SK-N-SH (cell line): Measurements from ENCODE around the gene TMEM123.

Source experiments
- EP300 ChIP-seq, 2 experiments: IDR thresholded peaks; 2 replicates each; pipeline versions ENCODE4 v1.4.0 to v1.6.1; 2012; ENCODE audit warnings: borderline replicate concordance in 1 of 2, low read depth in 1 of 2, low read length in 1 of 2
- EZH2phosphoT487 ChIP-seq: fragments of 200-600 bp; sonication (generic); IDR thresholded peaks from 2 replicates; pipeline ENCODE4 v1.6.1; 2017; ENCODE audit warnings: low read depth, mixed run types, mild to moderate bottlenecking, antibody characterized with exemption, moderate library complexity, borderline replicate concordance
- MXI1 ChIP-seq: IDR thresholded peaks from 2 replicates; pipeline ENCODE4 v1.6.1; 2012; ENCODE audit warnings: mild to moderate bottlenecking, low read depth, low read length, improper control_type of control experiment
- POLR2AphosphoS5 ChIP-seq: IDR thresholded peaks from 2 replicates; pipeline ENCODE4 v1.6.1; 2012; ENCODE audit warnings: low read depth, low read length
- RAD21 ChIP-seq: IDR thresholded peaks from 2 replicates; pipeline ENCODE4 v1.6.1; 2012; ENCODE audit warnings: mild to moderate bottlenecking, low read length
- SIN3A ChIP-seq: IDR thresholded peaks from 2 replicates; pipeline ENCODE4 v1.6.1; 2012; ENCODE audit warnings: low read depth, mild to moderate bottlenecking, low read length, moderate library complexity, borderline replicate concordance
- TEAD4 ChIP-seq: IDR thresholded peaks from 2 replicates; pipeline ENCODE4 v1.4.0; 2012; ENCODE audit warnings: mild to moderate bottlenecking, borderline replicate concordance; ENCODE audit not compliant: insufficient read depth
- TF ChIP-seq, protein P1 (sequence below): fragments of 200-600 bp; sonication (generic); IDR thresholded peaks from 2 replicates; pipeline ENCODE4 v1.6.1; 2017; ENCODE audit warnings: antibody characterized with exemption, mild to moderate bottlenecking, moderate library complexity
- TF ChIP-seq, protein P2 (sequence below): IDR thresholded peaks from 2 replicates; pipeline ENCODE4 v1.4.0; 2012; ENCODE audit warnings: low read depth, borderline replicate concordance

DNA sequence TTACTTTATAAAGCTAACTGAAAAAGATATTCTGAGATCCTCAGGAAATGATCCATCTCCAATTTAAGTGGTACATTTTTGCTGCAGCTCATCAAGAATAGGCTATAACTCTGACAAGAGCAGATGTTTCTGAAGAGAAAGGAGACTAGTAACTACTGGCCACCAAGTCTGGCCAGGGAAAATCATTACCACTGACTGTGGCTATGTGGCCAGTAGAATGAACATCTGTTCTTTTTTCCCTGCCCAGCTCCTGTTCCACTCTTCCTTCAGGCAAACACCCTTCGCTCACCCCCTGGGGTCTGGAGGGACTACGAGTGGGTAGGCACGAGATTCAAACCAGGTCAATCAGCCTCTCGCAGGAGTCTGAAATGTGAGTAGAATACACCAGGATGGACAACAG lies 23.9 kb downstream of the TMEM123 start:
- TF ChIP-seq RAD21 = no peak
- TF ChIP-seq, protein P1, sequence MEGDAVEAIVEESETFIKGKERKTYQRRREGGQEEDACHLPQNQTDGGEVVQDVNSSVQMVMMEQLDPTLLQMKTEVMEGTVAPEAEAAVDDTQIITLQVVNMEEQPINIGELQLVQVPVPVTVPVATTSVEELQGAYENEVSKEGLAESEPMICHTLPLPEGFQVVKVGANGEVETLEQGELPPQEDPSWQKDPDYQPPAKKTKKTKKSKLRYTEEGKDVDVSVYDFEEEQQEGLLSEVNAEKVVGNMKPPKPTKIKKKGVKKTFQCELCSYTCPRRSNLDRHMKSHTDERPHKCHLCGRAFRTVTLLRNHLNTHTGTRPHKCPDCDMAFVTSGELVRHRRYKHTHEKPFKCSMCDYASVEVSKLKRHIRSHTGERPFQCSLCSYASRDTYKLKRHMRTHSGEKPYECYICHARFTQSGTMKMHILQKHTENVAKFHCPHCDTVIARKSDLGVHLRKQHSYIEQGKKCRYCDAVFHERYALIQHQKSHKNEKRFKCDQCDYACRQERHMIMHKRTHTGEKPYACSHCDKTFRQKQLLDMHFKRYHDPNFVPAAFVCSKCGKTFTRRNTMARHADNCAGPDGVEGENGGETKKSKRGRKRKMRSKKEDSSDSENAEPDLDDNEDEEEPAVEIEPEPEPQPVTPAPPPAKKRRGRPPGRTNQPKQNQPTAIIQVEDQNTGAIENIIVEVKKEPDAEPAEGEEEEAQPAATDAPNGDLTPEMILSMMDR = no peak
- TF ChIP-seq, protein P2, sequence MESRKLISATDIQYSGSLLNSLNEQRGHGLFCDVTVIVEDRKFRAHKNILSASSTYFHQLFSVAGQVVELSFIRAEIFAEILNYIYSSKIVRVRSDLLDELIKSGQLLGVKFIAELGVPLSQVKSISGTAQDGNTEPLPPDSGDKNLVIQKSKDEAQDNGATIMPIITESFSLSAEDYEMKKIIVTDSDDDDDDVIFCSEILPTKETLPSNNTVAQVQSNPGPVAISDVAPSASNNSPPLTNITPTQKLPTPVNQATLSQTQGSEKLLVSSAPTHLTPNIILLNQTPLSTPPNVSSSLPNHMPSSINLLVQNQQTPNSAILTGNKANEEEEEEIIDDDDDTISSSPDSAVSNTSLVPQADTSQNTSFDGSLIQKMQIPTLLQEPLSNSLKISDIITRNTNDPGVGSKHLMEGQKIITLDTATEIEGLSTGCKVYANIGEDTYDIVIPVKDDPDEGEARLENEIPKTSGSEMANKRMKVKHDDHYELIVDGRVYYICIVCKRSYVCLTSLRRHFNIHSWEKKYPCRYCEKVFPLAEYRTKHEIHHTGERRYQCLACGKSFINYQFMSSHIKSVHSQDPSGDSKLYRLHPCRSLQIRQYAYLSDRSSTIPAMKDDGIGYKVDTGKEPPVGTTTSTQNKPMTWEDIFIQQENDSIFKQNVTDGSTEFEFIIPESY = no peak
- no peak for TF ChIP-seq POLR2AphosphoS5
- TF ChIP-seq EP300 (IDR thresholded peaks at IDR 0.05; ENCODE audit: borderline replicate concordance in 1 of 2, low read depth in 1 of 2, low read length in 1 of 2) = no peak
- no peak for TF ChIP-seq MXI1
- TF ChIP-seq EZH2phosphoT487 = no peak
- TF ChIP-seq TEAD4 = no peak
- TF ChIP-seq SIN3A = no peak
